Progenitor cell of endocrine pancreas (in vitro differentiated cells): Measurements from ENCODE around the gene SH3BP5. TPM values are rescaled to one million over a fixed set of nuclear protein-coding genes. Genes with fewer than 3 reads are reported as not detected.

ENCODE experiments used
- DNase-seq: peaks from one replicate; pipeline ENCODE4 v3.0.0; 2021; ENCODE audit warnings: low spot score; ENCODE audit not compliant: unreplicated experiment
- H3K27ac Mint-ChIP-seq: 2 replicates; pipeline ENCODE4 v1.8.0; 2021; ENCODE audit warnings: mild to moderate bottlenecking, moderate library complexity, mixed read lengths
- H3K27me3 Mint-ChIP-seq: 2 replicates; pipeline ENCODE4 v1.8.0; 2021; ENCODE audit warnings: mixed read lengths
- H3K36me3 Mint-ChIP-seq: 2 replicates; pipeline ENCODE4 v1.8.0; 2022; ENCODE audit warnings: mixed read lengths; ENCODE audit not compliant: insufficient read depth
- H3K4me1 Mint-ChIP-seq: 2 replicates; pipeline ENCODE4 v1.8.0; 2021; ENCODE audit warnings: low read depth, mixed read lengths
- H3K4me3 Mint-ChIP-seq: 2 replicates; pipeline ENCODE4 v1.8.0; 2021; ENCODE audit warnings: low read depth, mild to moderate bottlenecking, moderate library complexity, mixed read lengths
- H3K9me3 Mint-ChIP-seq: 2 replicates; pipeline ENCODE4 v1.8.0; 2021; ENCODE audit warnings: low read depth, mixed read lengths
- total RNA-seq: library from RNA; stranded (reverse); gene quantifications from 2 replicates; pipeline ENCODE4 v1.2.1, GENCODE V29; 2021
- TF ChIP-seq, protein P1 (sequence below): fragments of 200-600 bp; sonication (generic); IDR thresholded peaks from one replicate; pipeline ENCODE4 v1.5.0; 2021; ENCODE audit warnings: antibody characterized with exemption, mild to moderate bottlenecking; ENCODE audit not compliant: unreplicated experiment

The SH3BP5 gene
- total RNA-seq, 1 donor from 2014 or later, result 11.6 TPM

- peaks cover 12% of the 10 kb centered on the region for H3K27me3 Mint-ChIP-seq
- H3K9me3 Mint-ChIP-seq, result no peaks in the 10 kb centered on the region
- TF ChIP-seq, protein P1, sequence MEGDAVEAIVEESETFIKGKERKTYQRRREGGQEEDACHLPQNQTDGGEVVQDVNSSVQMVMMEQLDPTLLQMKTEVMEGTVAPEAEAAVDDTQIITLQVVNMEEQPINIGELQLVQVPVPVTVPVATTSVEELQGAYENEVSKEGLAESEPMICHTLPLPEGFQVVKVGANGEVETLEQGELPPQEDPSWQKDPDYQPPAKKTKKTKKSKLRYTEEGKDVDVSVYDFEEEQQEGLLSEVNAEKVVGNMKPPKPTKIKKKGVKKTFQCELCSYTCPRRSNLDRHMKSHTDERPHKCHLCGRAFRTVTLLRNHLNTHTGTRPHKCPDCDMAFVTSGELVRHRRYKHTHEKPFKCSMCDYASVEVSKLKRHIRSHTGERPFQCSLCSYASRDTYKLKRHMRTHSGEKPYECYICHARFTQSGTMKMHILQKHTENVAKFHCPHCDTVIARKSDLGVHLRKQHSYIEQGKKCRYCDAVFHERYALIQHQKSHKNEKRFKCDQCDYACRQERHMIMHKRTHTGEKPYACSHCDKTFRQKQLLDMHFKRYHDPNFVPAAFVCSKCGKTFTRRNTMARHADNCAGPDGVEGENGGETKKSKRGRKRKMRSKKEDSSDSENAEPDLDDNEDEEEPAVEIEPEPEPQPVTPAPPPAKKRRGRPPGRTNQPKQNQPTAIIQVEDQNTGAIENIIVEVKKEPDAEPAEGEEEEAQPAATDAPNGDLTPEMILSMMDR, result no peak
- no peak for DNase-seq
- peaks cover 47% of the 10 kb centered on the region for H3K4me1 Mint-ChIP-seq
- H3K36me3 Mint-ChIP-seq, result no peaks in the 10 kb centered on the region
- H3K4me3 Mint-ChIP-seq, result no peak overlapping the region
- no peak overlapping the region for H3K27ac Mint-ChIP-seq
Observed at GRCh38 chr3:15329046-15330005, 3.1 kb downstream of the SH3BP5 start.

DNA sequence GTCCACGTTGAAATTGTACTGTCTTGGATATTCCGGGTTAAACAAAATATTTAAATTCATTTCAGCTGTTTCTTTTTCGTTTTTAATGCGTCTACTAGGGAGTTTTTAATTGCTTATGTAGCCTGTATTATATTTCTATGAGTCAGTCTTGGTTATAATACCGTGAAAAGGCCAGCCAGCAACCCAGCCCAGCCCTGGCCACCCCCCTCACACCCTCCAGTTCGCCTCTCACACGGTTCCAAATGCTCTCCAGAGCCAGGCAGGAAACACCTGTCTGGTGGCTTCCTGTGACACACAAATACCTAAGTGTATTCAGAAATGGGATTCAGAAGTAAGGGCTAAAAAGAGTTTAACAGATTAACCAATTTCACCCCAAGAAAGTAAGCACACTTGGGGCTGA lies 4.4 kb downstream of the SH3BP5 start:
- Mint-ChIP-seq H3K4me3 (no peak overlapping the region), H3K27ac (no peak overlapping the region), H3K4me1 (peaks cover 50% of the 10 kb centered on the region), H3K9me3 (no peaks in the 10 kb centered on the region), H3K36me3 (peaks cover 2% of the 10 kb centered on the region), H3K27me3 (peaks cover 10% of the 10 kb centered on the region)
- no peak for DNase-seq
- TF ChIP-seq, protein P1, result no peak

GRCh38 chr3:15326673-15327072 lies 5.7 kb downstream of the SH3BP5 start:
- DNase-seq, result no peak
- H3K4me1 Mint-ChIP-seq, result peaks cover 47% of the 10 kb centered on the region
- H3K4me3 Mint-ChIP-seq, result no peak overlapping the region
- no peaks in the 10 kb centered on the region for H3K9me3 Mint-ChIP-seq
- peak overlapping the region; percentile 41 for H3K27ac Mint-ChIP-seq
- TF ChIP-seq, protein P1, result no peak
- peaks cover 2% of the 10 kb centered on the region for H3K36me3 Mint-ChIP-seq
- H3K27me3 Mint-ChIP-seq, result peaks cover 9% of the 10 kb centered on the region

DNA sequence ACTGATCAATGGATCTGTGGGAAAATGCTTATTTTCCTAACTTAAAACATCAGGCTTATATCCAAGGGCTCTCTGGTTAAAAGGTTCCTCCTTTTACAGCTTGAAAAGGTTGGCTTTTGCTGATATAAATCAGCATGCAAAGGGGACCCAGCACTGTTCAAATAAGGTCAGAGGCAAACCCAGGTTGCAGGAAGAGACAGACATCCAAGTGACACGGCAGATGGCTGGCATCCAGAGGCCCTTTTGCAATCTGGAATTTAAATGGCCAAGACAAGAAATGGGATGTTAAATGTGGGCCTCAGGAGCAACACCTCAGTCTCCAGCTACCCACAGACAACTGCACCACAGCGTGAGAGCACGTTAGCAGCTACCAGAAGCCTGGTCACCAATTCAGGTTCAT lies 6.3 kb downstream of the SH3BP5 start:
- Mint-ChIP-seq H3K4me1 (peaks cover 42% of the 10 kb centered on the region), H3K4me3 (no peak overlapping the region), H3K9me3 (no peaks in the 10 kb centered on the region), H3K36me3 (peaks cover 2% of the 10 kb centered on the region), H3K27me3 (peaks cover 3% of the 10 kb centered on the region), H3K27ac (peak overlapping the region; percentile 56)
- TF ChIP-seq, protein P1, result no peak
- DNase-seq, result no peak

DNA sequence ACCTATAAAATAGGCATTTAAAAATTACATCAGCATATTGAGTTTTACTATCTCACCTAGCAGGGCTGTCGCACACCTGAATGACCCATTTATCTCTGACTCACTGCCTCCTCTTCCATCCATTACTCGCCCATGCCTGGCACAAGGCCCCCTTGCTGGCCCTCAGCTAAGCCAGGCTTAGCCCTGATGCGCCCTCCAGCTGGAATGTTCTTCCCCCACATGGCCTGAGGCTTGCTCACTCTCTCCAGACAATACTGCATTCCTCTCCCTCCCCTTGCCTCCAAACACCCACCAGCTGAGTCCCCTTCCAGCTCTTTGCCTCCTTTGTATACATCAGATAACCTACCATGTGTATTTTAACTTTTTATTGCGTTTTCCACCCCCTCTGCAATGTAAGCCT lies 7.2 kb downstream of the SH3BP5 start:
- no peaks in the 10 kb centered on the region for H3K27me3 Mint-ChIP-seq
- peak overlapping the region; percentile 76 for H3K27ac Mint-ChIP-seq
- H3K4me1 Mint-ChIP-seq, result peaks cover 34% of the 10 kb centered on the region
- no peaks in the 10 kb centered on the region for H3K9me3 Mint-ChIP-seq
- H3K36me3 Mint-ChIP-seq, result peaks cover 2% of the 10 kb centered on the region
- TF ChIP-seq, protein P1, result no peak
- no peak overlapping the region for H3K4me3 Mint-ChIP-seq
- DNase-seq, result no peak
